Measurements from ENCODE around the gene SORBS1.

DNA sequence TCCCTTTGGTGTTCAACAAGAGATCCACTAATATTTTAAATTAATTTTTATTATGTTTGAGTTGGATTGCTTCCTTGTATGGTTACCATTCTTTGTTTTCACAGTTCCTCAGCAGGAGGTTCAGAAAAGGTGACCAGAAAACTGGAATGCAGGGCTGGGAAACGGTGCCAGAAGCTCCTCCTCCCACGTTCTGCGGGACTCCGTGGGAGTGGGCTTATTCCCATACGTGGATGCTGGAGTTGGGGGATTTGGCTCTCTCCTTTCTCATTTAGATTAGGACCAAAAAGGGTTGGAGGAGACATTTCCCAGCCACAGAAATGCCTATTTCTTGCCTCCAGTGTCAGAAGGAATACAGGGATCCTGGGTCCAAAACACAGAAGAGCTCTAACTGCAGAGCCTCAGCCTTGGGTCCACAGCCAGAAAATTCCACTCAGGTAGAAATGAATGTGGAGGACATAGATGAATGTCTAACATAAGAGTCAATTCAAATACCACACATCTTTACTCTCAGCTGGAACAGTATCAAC lies 56.0 kb downstream of the SORBS1 start:
- no peak for TF ChIP-seq TAF1 (conservative IDR thresholded peaks at IDR 0.05)
- TF ChIP-seq, protein P1, sequence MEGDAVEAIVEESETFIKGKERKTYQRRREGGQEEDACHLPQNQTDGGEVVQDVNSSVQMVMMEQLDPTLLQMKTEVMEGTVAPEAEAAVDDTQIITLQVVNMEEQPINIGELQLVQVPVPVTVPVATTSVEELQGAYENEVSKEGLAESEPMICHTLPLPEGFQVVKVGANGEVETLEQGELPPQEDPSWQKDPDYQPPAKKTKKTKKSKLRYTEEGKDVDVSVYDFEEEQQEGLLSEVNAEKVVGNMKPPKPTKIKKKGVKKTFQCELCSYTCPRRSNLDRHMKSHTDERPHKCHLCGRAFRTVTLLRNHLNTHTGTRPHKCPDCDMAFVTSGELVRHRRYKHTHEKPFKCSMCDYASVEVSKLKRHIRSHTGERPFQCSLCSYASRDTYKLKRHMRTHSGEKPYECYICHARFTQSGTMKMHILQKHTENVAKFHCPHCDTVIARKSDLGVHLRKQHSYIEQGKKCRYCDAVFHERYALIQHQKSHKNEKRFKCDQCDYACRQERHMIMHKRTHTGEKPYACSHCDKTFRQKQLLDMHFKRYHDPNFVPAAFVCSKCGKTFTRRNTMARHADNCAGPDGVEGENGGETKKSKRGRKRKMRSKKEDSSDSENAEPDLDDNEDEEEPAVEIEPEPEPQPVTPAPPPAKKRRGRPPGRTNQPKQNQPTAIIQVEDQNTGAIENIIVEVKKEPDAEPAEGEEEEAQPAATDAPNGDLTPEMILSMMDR (IDR thresholded peaks at IDR 0.05; ENCODE audit: low read depth, low read length, missing input control): no peak
- no peak for TF ChIP-seq GABPA (IDR thresholded peaks at IDR 0.05 in 1 of 2, conservative IDR thresholded peaks at IDR 0.05 in 1 of 2)
- TF ChIP-seq YY1 (IDR thresholded peaks at IDR 0.05): no peak
- no peak for TF ChIP-seq RAD21 (IDR thresholded peaks at IDR 0.05)
- TF ChIP-seq HNF4G (IDR thresholded peaks at IDR 0.05): no peak
- TF ChIP-seq FOXA1 (IDR thresholded peaks at IDR 0.05): no peak
- TF ChIP-seq RXRA (IDR thresholded peaks at IDR 0.05): no peak
- TF ChIP-seq, protein P2, sequence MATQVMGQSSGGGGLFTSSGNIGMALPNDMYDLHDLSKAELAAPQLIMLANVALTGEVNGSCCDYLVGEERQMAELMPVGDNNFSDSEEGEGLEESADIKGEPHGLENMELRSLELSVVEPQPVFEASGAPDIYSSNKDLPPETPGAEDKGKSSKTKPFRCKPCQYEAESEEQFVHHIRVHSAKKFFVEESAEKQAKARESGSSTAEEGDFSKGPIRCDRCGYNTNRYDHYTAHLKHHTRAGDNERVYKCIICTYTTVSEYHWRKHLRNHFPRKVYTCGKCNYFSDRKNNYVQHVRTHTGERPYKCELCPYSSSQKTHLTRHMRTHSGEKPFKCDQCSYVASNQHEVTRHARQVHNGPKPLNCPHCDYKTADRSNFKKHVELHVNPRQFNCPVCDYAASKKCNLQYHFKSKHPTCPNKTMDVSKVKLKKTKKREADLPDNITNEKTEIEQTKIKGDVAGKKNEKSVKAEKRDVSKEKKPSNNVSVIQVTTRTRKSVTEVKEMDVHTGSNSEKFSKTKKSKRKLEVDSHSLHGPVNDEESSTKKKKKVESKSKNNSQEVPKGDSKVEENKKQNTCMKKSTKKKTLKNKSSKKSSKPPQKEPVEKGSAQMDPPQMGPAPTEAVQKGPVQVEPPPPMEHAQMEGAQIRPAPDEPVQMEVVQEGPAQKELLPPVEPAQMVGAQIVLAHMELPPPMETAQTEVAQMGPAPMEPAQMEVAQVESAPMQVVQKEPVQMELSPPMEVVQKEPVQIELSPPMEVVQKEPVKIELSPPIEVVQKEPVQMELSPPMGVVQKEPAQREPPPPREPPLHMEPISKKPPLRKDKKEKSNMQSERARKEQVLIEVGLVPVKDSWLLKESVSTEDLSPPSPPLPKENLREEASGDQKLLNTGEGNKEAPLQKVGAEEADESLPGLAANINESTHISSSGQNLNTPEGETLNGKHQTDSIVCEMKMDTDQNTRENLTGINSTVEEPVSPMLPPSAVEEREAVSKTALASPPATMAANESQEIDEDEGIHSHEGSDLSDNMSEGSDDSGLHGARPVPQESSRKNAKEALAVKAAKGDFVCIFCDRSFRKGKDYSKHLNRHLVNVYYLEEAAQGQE (IDR thresholded peaks at IDR 0.05): no peak

Data from liver (tissue), 3 donors.